ENCODE measurements around the gene TSSC4.

Gene TSSC4

GRCh38 chr11:2365571-2366210 is 34.9 kb upstream of the TSSC4 start:
- no peak for TF ChIP-seq CTCF (conservative IDR thresholded peaks at IDR 0.05; ENCODE audit: low read depth, low read length)
- H3K4me3 ChIP-seq (ENCODE audit: low read depth, low read length), result no peak overlapping the region
- DNase-seq (ENCODE audit: low read depth), result no peak

GRCh38 chr11:2366276-2366675 is 34.3 kb upstream of the TSSC4 start:
- no peak overlapping the region for H3K4me3 ChIP-seq (ENCODE audit: low read depth, low read length)
- no peak for DNase-seq (ENCODE audit: low read depth)
- TF ChIP-seq CTCF (conservative IDR thresholded peaks at IDR 0.05; ENCODE audit: low read depth, low read length), result no peak

GRCh38 chr11:2366733-2367132 is 33.8 kb upstream of the TSSC4 start:
- DNase-seq (ENCODE audit: low read depth), result no peak
- no peak overlapping the region for H3K4me3 ChIP-seq (ENCODE audit: low read depth, low read length)
- no peak for TF ChIP-seq CTCF (conservative IDR thresholded peaks at IDR 0.05; ENCODE audit: low read depth, low read length)

- no peak for DNase-seq (ENCODE audit: low read depth)
- no peak overlapping the region for H3K4me3 ChIP-seq (ENCODE audit: low read depth, low read length)
- no peak for TF ChIP-seq CTCF (conservative IDR thresholded peaks at IDR 0.05; ENCODE audit: low read depth, low read length)
These were observed 33.0 kb upstream of the TSSC4 start for GRCh38 chr11:2367266-2368160.

GRCh38 chr11:2368178-2368850 is 32.2 kb upstream of the TSSC4 start:
- DNase-seq (ENCODE audit: low read depth), result no peak
- no peak for TF ChIP-seq CTCF (conservative IDR thresholded peaks at IDR 0.05; ENCODE audit: low read depth, low read length)
- H3K4me3 ChIP-seq (ENCODE audit: low read depth, low read length), result no peak overlapping the region

- H3K4me3 ChIP-seq (ENCODE audit: low read depth, low read length), result no peak overlapping the region
- TF ChIP-seq CTCF (conservative IDR thresholded peaks at IDR 0.05; ENCODE audit: low read depth, low read length), result no peak
- DNase-seq (ENCODE audit: low read depth), result no peak
These were observed 31.7 kb upstream of the TSSC4 start for GRCh38 chr11:2368851-2369180.
